ENCODE data around the gene HYCC1. TPM values are rescaled to one million over a fixed set of nuclear protein-coding genes. Genes with fewer than 3 reads are reported as not detected.

HYCC1 gene
- total and polyA plus RNA-seq, 9 of the 15 experiments (the other 6 are each of a cell fraction or from before 2014, with no cell fraction given): 11.2 to 40.6 (median 37.9) TPM

- peak; percentile 51; the same call in 1 of the 2 replicates for TF ChIP-seq L3MBTL2 (IDR thresholded peaks at IDR 0.05)
- no peak for TF ChIP-seq KDM4B (IDR thresholded peaks at IDR 0.05; ENCODE audit: borderline replicate concordance in 2 of 2, low read depth in 1 of 2)
- TF ChIP-seq, protein P1, sequence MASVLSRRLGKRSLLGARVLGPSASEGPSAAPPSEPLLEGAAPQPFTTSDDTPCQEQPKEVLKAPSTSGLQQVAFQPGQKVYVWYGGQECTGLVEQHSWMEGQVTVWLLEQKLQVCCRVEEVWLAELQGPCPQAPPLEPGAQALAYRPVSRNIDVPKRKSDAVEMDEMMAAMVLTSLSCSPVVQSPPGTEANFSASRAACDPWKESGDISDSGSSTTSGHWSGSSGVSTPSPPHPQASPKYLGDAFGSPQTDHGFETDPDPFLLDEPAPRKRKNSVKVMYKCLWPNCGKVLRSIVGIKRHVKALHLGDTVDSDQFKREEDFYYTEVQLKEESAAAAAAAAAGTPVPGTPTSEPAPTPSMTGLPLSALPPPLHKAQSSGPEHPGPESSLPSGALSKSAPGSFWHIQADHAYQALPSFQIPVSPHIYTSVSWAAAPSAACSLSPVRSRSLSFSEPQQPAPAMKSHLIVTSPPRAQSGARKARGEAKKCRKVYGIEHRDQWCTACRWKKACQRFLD (CRISPR knock-in tag; IDR thresholded peaks at IDR 0.05): peak; percentile 40; the same call in 1 of the 2 replicates
- no peak for TF ChIP-seq ZNF785 (CRISPR knock-in tag; IDR thresholded peaks at IDR 0.05)
- TF ChIP-seq TAF7 (tag; IDR thresholded peaks at IDR 0.05): peak; percentile 88
- no peak for TF ChIP-seq TCF3 (CRISPR knock-in tag; IDR thresholded peaks at IDR 0.05)
- 0 out of 4 replicates have a peak, but pooled peaks of 1 of the 2 experiments have one; percentile 48 for TF ChIP-seq SIN3A (IDR thresholded peaks at IDR 0.05; ENCODE audit: borderline replicate concordance in 2 of 2, control insufficient read depth in 1 of 2, low read depth in 2 of 2, low read length in 2 of 2)
- TF ChIP-seq SAP30 (IDR thresholded peaks at IDR 0.05; ENCODE audit: borderline replicate concordance, insufficient read depth, low read depth, low read length, poor library complexity, severe bottlenecking): peak; percentile 90
- peak; percentile 36; the same call in 1 of the 2 replicates for TF ChIP-seq VEZF1 (CRISPR knock-in tag; IDR thresholded peaks at IDR 0.05)
- peak; percentile 92 for TF ChIP-seq FOXP1 (CRISPR knock-in tag; IDR thresholded peaks at IDR 0.05)
- peak; percentile 35; the same call in 1 of the 2 replicates for TF ChIP-seq ZNF384 (IDR thresholded peaks at IDR 0.05; ENCODE audit: low read depth, low read length)
- TF ChIP-seq FOXJ3 (CRISPR knock-in tag; IDR thresholded peaks at IDR 0.05): no peak
- no peak for TF ChIP-seq MEF2A (IDR thresholded peaks at IDR 0.05; ENCODE audit: control insufficient read depth, low read depth, low read length)
- TF ChIP-seq POLR2B (IDR thresholded peaks at IDR 0.05; ENCODE audit: low read depth, partially characterized antibody): peak; percentile 91
- TF ChIP-seq, protein P2, sequence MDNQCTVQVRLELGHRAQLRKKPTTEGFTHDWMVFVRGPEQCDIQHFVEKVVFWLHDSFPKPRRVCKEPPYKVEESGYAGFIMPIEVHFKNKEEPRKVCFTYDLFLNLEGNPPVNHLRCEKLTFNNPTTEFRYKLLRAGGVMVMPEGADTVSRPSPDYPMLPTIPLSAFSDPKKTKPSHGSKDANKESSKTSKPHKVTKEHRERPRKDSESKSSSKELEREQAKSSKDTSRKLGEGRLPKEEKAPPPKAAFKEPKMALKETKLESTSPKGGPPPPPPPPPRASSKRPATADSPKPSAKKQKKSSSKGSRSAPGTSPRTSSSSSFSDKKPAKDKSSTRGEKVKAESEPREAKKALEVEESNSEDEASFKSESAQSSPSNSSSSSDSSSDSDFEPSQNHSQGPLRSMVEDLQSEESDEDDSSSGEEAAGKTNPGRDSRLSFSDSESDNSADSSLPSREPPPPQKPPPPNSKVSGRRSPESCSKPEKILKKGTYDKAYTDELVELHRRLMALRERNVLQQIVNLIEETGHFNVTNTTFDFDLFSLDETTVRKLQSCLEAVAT (IDR thresholded peaks at IDR 0.05): peak in 1 of 2 experiments; percentile 89; a peak in 1 of 4 replicates
- peak; percentile 41; the same call in 1 of the 2 replicates for TF ChIP-seq GABPB1 (CRISPR knock-in tag; IDR thresholded peaks at IDR 0.05)
- peak; percentile 41; the same call in 1 of the 2 replicates for TF ChIP-seq MXI1 (IDR thresholded peaks at IDR 0.05; ENCODE audit: low read depth, low read length)
- TF ChIP-seq ZC3H8 (IDR thresholded peaks at IDR 0.05): no peak
- TF ChIP-seq FOXK2 (conservative IDR thresholded peaks at IDR 0.05 in 1 of 2, IDR thresholded peaks at IDR 0.05 in 1 of 2; ENCODE audit: low read depth in 2 of 2): 0 out of 4 replicates have a peak, but pooled peaks of 1 of the 2 experiments have one; percentile 15
Observed at GRCh38 chr7:23013715-23014649, at the start of gene HYCC1 (continued).

All from K562 (cell line).